ENCODE measurements around the gene TEX44. TPM values are rescaled to one million over a fixed set of nuclear protein-coding genes. Genes with fewer than 3 reads are reported as not detected.
A peak's percentile ranks its signal among the peaks of the same experiment; 100 is the strongest.

Gene TEX44
- total RNA-seq, 1 donor from 2014 or later: not detected

- Histone ChIP-seq H2AFZ (ENCODE audit: low read depth, low read length) (no peak overlapping the region), H3K9ac (ENCODE audit: low read length) (no peak overlapping the region), H3K4me3 (ENCODE audit: insufficient read depth, low read depth, low read length) (no peak overlapping the region), H3K79me2 (ENCODE audit: insufficient read depth, low read length) (no peaks in the 10 kb centered on the region), H3K27me3 (ENCODE audit: insufficient read depth, low read length) (no peaks in the 10 kb centered on the region), H3K4me1 (ENCODE audit: insufficient read depth, low read length) (peaks cover 4% of the 10 kb centered on the region), H3K36me3 (ENCODE audit: insufficient read depth, low read length) (no peaks in the 10 kb centered on the region), H3K9me3 (ENCODE audit: insufficient read depth, low read depth, low read length) (no peaks in the 10 kb centered on the region), H3K27ac (ENCODE audit: low read depth, low read length) (no peak overlapping the region), H3K4me2 (ENCODE audit: low read length) (no peak overlapping the region), H4K20me1 (ENCODE audit: insufficient read depth, low read length) (no peaks in the 10 kb centered on the region)
- H3K27ac Mint-ChIP-seq (ENCODE audit: unreplicated experiment): no peak overlapping the region
- DNase-seq (ENCODE audit: low read depth) (no peak), FAIRE-seq (no peak)
- H3K36me3 Mint-ChIP-seq (ENCODE audit: low read depth, unreplicated experiment): no peaks in the 10 kb centered on the region
- TF ChIP-seq EZH2 (IDR thresholded peaks at IDR 0.05; ENCODE audit: insufficient read depth, low read length) (no peak), CTCF (IDR thresholded peaks at IDR 0.05; ENCODE audit: insufficient read depth, low read depth, low read length) (no peak)
- H3K4me1 Mint-ChIP-seq (ENCODE audit: low read depth, unreplicated experiment): no peaks in the 10 kb centered on the region
- H3K4me3 Mint-ChIP-seq (ENCODE audit: unreplicated experiment): no peak overlapping the region
- peaks cover 2% of the 10 kb centered on the region for H3K27me3 Mint-ChIP-seq (ENCODE audit: low read depth, unreplicated experiment)
- no peaks in the 10 kb centered on the region for H3K9me3 Mint-ChIP-seq (ENCODE audit: unreplicated experiment)
Observed at GRCh38 chr2:231634951-231635875, 42.5 kb downstream of the TEX44 start.

GRCh38 chr2:231640241-231640640, 47.6 kb downstream of the TEX44 start:
- Mint-ChIP-seq H3K36me3 (ENCODE audit: low read depth, unreplicated experiment) (no peaks in the 10 kb centered on the region), H3K27me3 (ENCODE audit: low read depth, unreplicated experiment) (peaks cover 5% of the 10 kb centered on the region), H3K4me1 (ENCODE audit: low read depth, unreplicated experiment) (peaks cover 5% of the 10 kb centered on the region), H3K4me3 (ENCODE audit: unreplicated experiment) (no peak overlapping the region), H3K27ac (ENCODE audit: unreplicated experiment) (no peak overlapping the region), H3K9me3 (ENCODE audit: unreplicated experiment) (no peaks in the 10 kb centered on the region)
- Histone ChIP-seq H2AFZ (ENCODE audit: low read depth, low read length) (peak overlapping the region; percentile 53), H3K4me3 (ENCODE audit: insufficient read depth, low read depth, low read length) (no peak overlapping the region), H3K9me3 (ENCODE audit: insufficient read depth, low read depth, low read length) (no peaks in the 10 kb centered on the region), H3K9ac (ENCODE audit: low read length) (no peak overlapping the region), H3K79me2 (ENCODE audit: insufficient read depth, low read length) (no peaks in the 10 kb centered on the region), H3K4me1 (ENCODE audit: insufficient read depth, low read length) (peaks cover 11% of the 10 kb centered on the region), H3K4me2 (ENCODE audit: low read length) (peak overlapping the region; percentile 1), H3K36me3 (ENCODE audit: insufficient read depth, low read length) (no peaks in the 10 kb centered on the region), H3K27ac (ENCODE audit: low read depth, low read length) (no peak overlapping the region), H3K27me3 (ENCODE audit: insufficient read depth, low read length) (no peaks in the 10 kb centered on the region), H4K20me1 (ENCODE audit: insufficient read depth, low read length) (no peaks in the 10 kb centered on the region)
- DNase-seq (ENCODE audit: low read depth) (no peak), FAIRE-seq (no peak)
- TF ChIP-seq EZH2 (IDR thresholded peaks at IDR 0.05; ENCODE audit: insufficient read depth, low read length): no peak
- TF ChIP-seq CTCF (IDR thresholded peaks at IDR 0.05; ENCODE audit: insufficient read depth, low read depth, low read length): no peak

- Histone ChIP-seq H2AFZ (ENCODE audit: low read depth, low read length) (peak overlapping the region; percentile 53), H3K36me3 (ENCODE audit: insufficient read depth, low read length) (no peaks in the 10 kb centered on the region), H3K27me3 (ENCODE audit: insufficient read depth, low read length) (no peaks in the 10 kb centered on the region), H3K4me2 (ENCODE audit: low read length) (peak overlapping the region; percentile 1), H3K4me1 (ENCODE audit: insufficient read depth, low read length) (peaks cover 11% of the 10 kb centered on the region), H3K4me3 (ENCODE audit: insufficient read depth, low read depth, low read length) (no peak overlapping the region), H3K9me3 (ENCODE audit: insufficient read depth, low read depth, low read length) (no peaks in the 10 kb centered on the region), H3K27ac (ENCODE audit: low read depth, low read length) (no peak overlapping the region), H3K9ac (ENCODE audit: low read length) (no peak overlapping the region), H4K20me1 (ENCODE audit: insufficient read depth, low read length) (no peaks in the 10 kb centered on the region), H3K79me2 (ENCODE audit: insufficient read depth, low read length) (no peaks in the 10 kb centered on the region)
- no peak for DNase-seq (ENCODE audit: low read depth)
- Mint-ChIP-seq H3K4me1 (ENCODE audit: low read depth, unreplicated experiment) (peaks cover 5% of the 10 kb centered on the region), H3K9me3 (ENCODE audit: unreplicated experiment) (no peaks in the 10 kb centered on the region), H3K27me3 (ENCODE audit: low read depth, unreplicated experiment) (peaks cover 5% of the 10 kb centered on the region), H3K27ac (ENCODE audit: unreplicated experiment) (no peak overlapping the region), H3K4me3 (ENCODE audit: unreplicated experiment) (no peak overlapping the region), H3K36me3 (ENCODE audit: low read depth, unreplicated experiment) (no peaks in the 10 kb centered on the region)
- no peak for FAIRE-seq
- TF ChIP-seq CTCF (IDR thresholded peaks at IDR 0.05; ENCODE audit: insufficient read depth, low read depth, low read length): no peak
- TF ChIP-seq EZH2 (IDR thresholded peaks at IDR 0.05; ENCODE audit: insufficient read depth, low read length): no peak
Observed at GRCh38 chr2:231640641-231641111, 48.0 kb downstream of the TEX44 start.

Data from astrocyte (in vitro differentiated cells and primary cell).